Activated T-helper 9 cell treated with anti-CD3 and anti-CD28 coated beads, Interleukin-2, amount 50 U/mL, for 16 hours (primary cell): ENCODE data around the gene PLEKHA1.

ENCODE experiments used
- DNase-seq: peaks from one replicate; pipeline ENCODE4 v3.0.0-alpha.2; 2020; ENCODE audit warnings: low read depth

Gene PLEKHA1

GRCh38 chr10:122379041-122379440, 4.5 kb downstream of the PLEKHA1 start:
- DNase-seq: no peak

- DNase-seq: no peak
These were observed 5.0 kb downstream of the PLEKHA1 start for GRCh38 chr10:122379537-122379936.

GRCh38 chr10:122380703-122381102, 6.2 kb downstream of the PLEKHA1 start:
- no peak for DNase-seq

- no peak for DNase-seq
These were observed 7.2 kb downstream of the PLEKHA1 start for GRCh38 chr10:122381680-122382079.

GRCh38 chr10:122386514-122386913, 12.0 kb downstream of the PLEKHA1 start:
- DNase-seq: no peak

GRCh38 chr10:122387572-122387971, 13.1 kb downstream of the PLEKHA1 start:
- no peak for DNase-seq

GRCh38 chr10:122388287-122388997, 13.9 kb downstream of the PLEKHA1 start:
- no peak for DNase-seq

- DNase-seq: no peak
These were observed 15.8 kb downstream of the PLEKHA1 start for GRCh38 chr10:122390271-122390670.

- no peak for DNase-seq
These were observed 16.2 kb downstream of the PLEKHA1 start for GRCh38 chr10:122390679-122391078.

- no peak for DNase-seq
These were observed 17.4 kb downstream of the PLEKHA1 start for GRCh38 chr10:122391875-122392274.

- DNase-seq: no peak
These were observed 18.3 kb downstream of the PLEKHA1 start for GRCh38 chr10:122392835-122393234.

GRCh38 chr10:122393288-122393687, 18.8 kb downstream of the PLEKHA1 start:
- no peak for DNase-seq

- DNase-seq: no peak
These were observed 28.1 kb downstream of the PLEKHA1 start for GRCh38 chr10:122402548-122403131.

- no peak for DNase-seq
These were observed 30.1 kb downstream of the PLEKHA1 start for GRCh38 chr10:122404576-122404975.

GRCh38 chr10:122407375-122408125, 33.0 kb downstream of the PLEKHA1 start:
- DNase-seq: peak; percentile 45

- no peak for DNase-seq
These were observed 38.8 kb downstream of the PLEKHA1 start for GRCh38 chr10:122413327-122413726.

GRCh38 chr10:122417667-122418066, 43.2 kb downstream of the PLEKHA1 start:
- DNase-seq: no peak

- DNase-seq: no peak
These were observed 44.5 kb downstream of the PLEKHA1 start for GRCh38 chr10:122419016-122419415.

GRCh38 chr10:122419876-122420623, 45.5 kb downstream of the PLEKHA1 start:
- no peak for DNase-seq

- no peak for DNase-seq
These were observed 46.1 kb downstream of the PLEKHA1 start for GRCh38 chr10:122420624-122421007.

GRCh38 chr10:122421054-122421625, 46.6 kb downstream of the PLEKHA1 start:
- DNase-seq: no peak

- no peak for DNase-seq
These were observed 47.2 kb downstream of the PLEKHA1 start for GRCh38 chr10:122421742-122422141.
